ENCODE results near the gene IMP4.

IMP4 gene

GRCh38 chr2:130358420-130359350, 16.0 kb downstream of the IMP4 start:
- Histone ChIP-seq H3F3A (ENCODE audit: insufficient read depth, low read length) (no peaks in the 10 kb centered on the region), H3K27ac (ENCODE audit: low read length) (no peak overlapping the region), H3K4me1 (ENCODE audit: low read length) (0 out of 2 replicates have a peak, but pooled peaks cover 5% of the 10 kb centered on the region), H3K9ac (ENCODE audit: low read length) (no peak overlapping the region), H3K79me2 (ENCODE audit: low read length) (no peaks in the 10 kb centered on the region), H3K27me3 (replicated peaks; ENCODE audit: insufficient read depth, low read length) (no peaks in the 10 kb centered on the region), H3K4me3 (ENCODE audit: low read length) (no peak overlapping the region), H2AFZ (ENCODE audit: low read length) (no peak overlapping the region), H3K36me3 (replicated peaks; ENCODE audit: insufficient read depth, low read length) (no peaks in the 10 kb centered on the region), H3K9me3 (replicated peaks; ENCODE audit: insufficient read depth, low read length) (no peaks in the 10 kb centered on the region), H3K4me2 (ENCODE audit: low read depth, low read length) (no peak overlapping the region), H3K9me2 (replicated peaks; ENCODE audit: insufficient read depth, low read length) (no peaks in the 10 kb centered on the region), H4K20me1 (ENCODE audit: insufficient read depth, low read length) (no peaks in the 10 kb centered on the region)
- no peak for TF ChIP-seq EZH2 (optimal IDR thresholded peaks at IDR 0.05; ENCODE audit: low read depth, low read length)
- no peak for TF ChIP-seq CTCF (IDR thresholded peaks at IDR 0.05; ENCODE audit: low read length)
- no peak for TF ChIP-seq EZH2phosphoT487 (IDR thresholded peaks at IDR 0.05; ENCODE audit: low read length)
- no peak for DNase-seq

GRCh38 chr2:130359466-130359865, 16.8 kb downstream of the IMP4 start:
- H3K79me2 ChIP-seq (ENCODE audit: low read length): no peaks in the 10 kb centered on the region
- TF ChIP-seq EZH2 (optimal IDR thresholded peaks at IDR 0.05; ENCODE audit: low read depth, low read length) (no peak), CTCF (IDR thresholded peaks at IDR 0.05; ENCODE audit: low read length) (no peak), EZH2phosphoT487 (IDR thresholded peaks at IDR 0.05; ENCODE audit: low read length) (no peak)
- H3K4me2 ChIP-seq (ENCODE audit: low read depth, low read length): no peak overlapping the region
- no peaks in the 10 kb centered on the region for H3K9me2 ChIP-seq (replicated peaks; ENCODE audit: insufficient read depth, low read length)
- no peak overlapping the region for H2AFZ ChIP-seq (ENCODE audit: low read length)
- H3K4me3 ChIP-seq (ENCODE audit: low read length): no peak overlapping the region
- H3K27me3 ChIP-seq (replicated peaks; ENCODE audit: insufficient read depth, low read length): no peaks in the 10 kb centered on the region
- no peak overlapping the region for H3K9ac ChIP-seq (ENCODE audit: low read length)
- H3K9me3 ChIP-seq (replicated peaks; ENCODE audit: insufficient read depth, low read length): no peaks in the 10 kb centered on the region
- no peak for DNase-seq
- H4K20me1 ChIP-seq (ENCODE audit: insufficient read depth, low read length): no peaks in the 10 kb centered on the region
- no peaks in the 10 kb centered on the region for H3K36me3 ChIP-seq (replicated peaks; ENCODE audit: insufficient read depth, low read length)
- H3F3A ChIP-seq (ENCODE audit: insufficient read depth, low read length): no peaks in the 10 kb centered on the region
- 0 out of 2 replicates have a peak, but pooled peaks cover 5% of the 10 kb centered on the region for H3K4me1 ChIP-seq (ENCODE audit: low read length)
- no peak overlapping the region for H3K27ac ChIP-seq (ENCODE audit: low read length)

GRCh38 chr2:130363479-130363878, 20.8 kb downstream of the IMP4 start:
- DNase-seq: no peak
- Histone ChIP-seq H3K27ac (ENCODE audit: low read length) (no peak overlapping the region), H3K36me3 (replicated peaks; ENCODE audit: insufficient read depth, low read length) (no peaks in the 10 kb centered on the region), H3K9me3 (replicated peaks; ENCODE audit: insufficient read depth, low read length) (no peaks in the 10 kb centered on the region), H3K9me2 (replicated peaks; ENCODE audit: insufficient read depth, low read length) (no peaks in the 10 kb centered on the region), H3K4me1 (ENCODE audit: low read length) (no peaks in the 10 kb centered on the region), H2AFZ (ENCODE audit: low read length) (no peak overlapping the region), H3K4me3 (ENCODE audit: low read length) (no peak overlapping the region), H4K20me1 (ENCODE audit: insufficient read depth, low read length) (no peaks in the 10 kb centered on the region), H3K4me2 (ENCODE audit: low read depth, low read length) (no peak overlapping the region), H3K79me2 (ENCODE audit: low read length) (no peaks in the 10 kb centered on the region), H3K9ac (ENCODE audit: low read length) (no peak overlapping the region), H3K27me3 (replicated peaks; ENCODE audit: insufficient read depth, low read length) (no peaks in the 10 kb centered on the region), H3F3A (ENCODE audit: insufficient read depth, low read length) (no peaks in the 10 kb centered on the region)
- TF ChIP-seq CTCF (IDR thresholded peaks at IDR 0.05; ENCODE audit: low read length): no peak
- TF ChIP-seq EZH2phosphoT487 (IDR thresholded peaks at IDR 0.05; ENCODE audit: low read length): no peak
- TF ChIP-seq EZH2 (optimal IDR thresholded peaks at IDR 0.05; ENCODE audit: low read depth, low read length): no peak
